Measurements from ENCODE around the gene IPO4. TPM values are rescaled to one million over a fixed set of nuclear protein-coding genes. Genes with fewer than 3 reads are reported as not detected.

The IPO4 gene
- total and polyA plus RNA-seq, 2 of the 8 experiments (the other 6 are each of a cell fraction or from before 2014, with no cell fraction given): 55.5 to 108 TPM

DNA sequence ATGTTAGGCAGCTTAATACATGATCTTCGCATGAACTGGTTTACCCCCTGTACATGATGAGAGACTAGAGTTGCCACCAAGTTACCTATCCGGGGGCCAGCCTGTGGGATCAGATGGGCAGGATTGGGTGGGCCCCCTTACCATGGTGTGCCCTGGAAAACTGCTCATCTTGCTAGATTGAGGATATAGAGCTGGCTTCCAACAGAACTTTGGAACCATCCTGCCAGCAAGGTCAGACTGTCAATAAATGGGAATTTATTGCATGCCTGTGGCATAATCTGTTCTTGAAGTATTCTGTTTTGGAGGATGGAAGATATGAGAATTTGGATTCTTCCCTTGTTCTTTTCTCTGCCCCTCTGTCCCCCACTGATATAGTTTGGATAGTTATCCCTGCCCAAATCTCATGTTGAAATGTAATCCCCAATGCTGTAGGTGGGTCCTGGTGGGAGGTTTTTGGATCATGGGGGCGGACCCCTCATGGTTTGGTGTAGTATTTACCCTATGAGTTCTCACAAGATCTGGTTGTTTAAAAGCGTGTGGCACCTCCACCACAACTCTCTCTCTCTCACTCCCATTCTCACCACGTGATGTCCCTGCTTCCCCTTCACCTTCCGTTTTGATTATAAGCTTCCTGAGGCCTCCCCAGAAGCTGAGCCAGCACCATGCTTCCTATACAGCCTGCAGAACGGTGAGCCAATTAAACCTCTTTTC is 10.4 kb upstream of the IPO4 start (continued):
- TF ChIP-seq CBX8 (IDR thresholded peaks at IDR 0.05; ENCODE audit: borderline replicate concordance, low read depth, low read length) (no peak), NRF1 (IDR thresholded peaks at IDR 0.05; ENCODE audit: low read depth, low read length) (no peak), EP300 (IDR thresholded peaks at IDR 0.05; ENCODE audit: borderline replicate concordance in 1 of 2, low read depth in 2 of 2, low read length in 2 of 2) (no peak), EGR1 (IDR thresholded peaks at IDR 0.05; ENCODE audit: borderline replicate concordance, low read depth, low read length) (no peak), TBP (IDR thresholded peaks at IDR 0.05; ENCODE audit: low read depth, low read length) (no peak), CHD1 (IDR thresholded peaks at IDR 0.05; ENCODE audit: low read depth, low read length) (no peak), CTBP2 (IDR thresholded peaks at IDR 0.05; ENCODE audit: borderline replicate concordance, insufficient read depth, insufficient read length, low read length) (no peak)

Measured in H1 (cell line).